ENCODE measurements around the gene SPG7.

GRCh38 chr16:89473136-89473712, 35.0 kb upstream of the SPG7 start:
- TF ChIP-seq CTCF (IDR thresholded peaks at IDR 0.05; ENCODE audit: poor library complexity, severe bottlenecking) (no peak), EP300 (conservative IDR thresholded peaks at IDR 0.05; ENCODE audit: poor library complexity, severe bottlenecking) (no peak), TAF1 (IDR thresholded peaks at IDR 0.05; ENCODE audit: low read depth) (no peak), EZH2 (IDR thresholded peaks at IDR 0.05; ENCODE audit: borderline replicate concordance, insufficient read depth, low read length, poor library complexity, severe bottlenecking) (no peak), MXI1 (conservative IDR thresholded peaks at IDR 0.05; ENCODE audit: poor library complexity, severe bottlenecking) (no peak)

Measured in neural cell (in vitro differentiated cells).